Esophagus muscularis mucosa (tissue), 4 donors: ENCODE results near the gene RNF8. TPM values are rescaled to one million over a fixed set of nuclear protein-coding genes. Genes with fewer than 3 reads are reported as not detected.

Source experiments
- DNase-seq: peaks from one replicate; pipeline ENCODE4 v3.0.0-alpha.2; 2017; ENCODE audit errors: extremely low spot score
- H3K27ac ChIP-seq, 4 donors: fragments of 200-600 bp; sonication (generic); replicated peaks in 1 of 4; 1 replicate in 3 of 4; 2 replicates in 1 of 4; pipeline ENCODE4 v1.5.1; 2016 to 2019; ENCODE audit warnings: mild to moderate bottlenecking in 1 of 4
- H3K27me3 ChIP-seq, 4 donors: fragments of 200-600 bp; sonication (generic); one replicate each; pipeline versions ENCODE4 v1.5.1 to v1.6.0; 2016 to 2019
- H3K36me3 ChIP-seq, 4 donors: fragments of 200-600 bp; sonication (generic); one replicate each; pipeline ENCODE4 v1.5.1; 2016 to 2019
- H3K4me1 ChIP-seq, 4 donors: fragments of 200-600 bp; sonication (generic); one replicate each; pipeline ENCODE4 v1.5.1; 2016 to 2019
- H3K4me3 ChIP-seq, 4 donors: fragments of 200-600 bp; sonication (generic); 1 replicate in 2 of 4; 2 replicates in 2 of 4; pipeline ENCODE4 v1.5.1; 2016 to 2019; ENCODE audit warnings: mild to moderate bottlenecking in 4 of 4, moderate library complexity in 1 of 4
- H3K9me3 ChIP-seq, 4 donors: fragments of 200-600 bp; sonication (generic); 1 replicate in 3 of 4; 2 replicates in 1 of 4; pipeline ENCODE4 v1.5.1; 2016 to 2019
- EP300 ChIP-seq: sonication (generic); formaldehyde crosslinking; IDR thresholded peaks from one replicate; pipeline ENCODE4 v1.6.1; 2017; ENCODE audit warnings: antibody characterized with exemption
- POLR2A ChIP-seq: fragments of 450-650 bp; IDR thresholded peaks from one replicate; pipeline ENCODE4 v1.6.1; 2017; ENCODE audit warnings: antibody characterized with exemption, moderate library complexity, mild to moderate bottlenecking, low read depth
- POLR2AphosphoS5 ChIP-seq, 2 donors: sonication (generic); formaldehyde crosslinking; IDR thresholded peaks; one replicate each; pipeline ENCODE4 v1.6.1; 2017; ENCODE audit warnings: antibody characterized with exemption in 2 of 2
- WGBS: methylation state at CpG from one replicate; pipeline ENCODE4 v1.1.5; 2018; 5-methylcytosine and 5-hydroxymethylcytosine counted together
- intact Hi-C: fragments of 100-400 bp; cut with DNase I; formaldehyde crosslinking; loops from one replicate; pipeline ENCODE4 v1.15.1; 2023
- total RNA-seq, 4 donors: library from RNA; depleted of rRNA; stranded (reverse); fragments of >200 nt; gene quantifications; one replicate each; pipeline versions ENCODE4 v1.1.0 to v1.2.1, GENCODE V29; 2016
- TF ChIP-seq, protein P1 (sequence below), 3 experiments: fragments of 200-600 bp in 2 of 3; fragments of 450-650 bp in 1 of 3; sonication (generic) in 2 of 3; IDR thresholded peaks; one replicate each; pipeline ENCODE4 v1.5.1; 2017 to 2019; ENCODE audit warnings: antibody characterized with exemption in 3 of 3, mild to moderate bottlenecking in 2 of 3, moderate library complexity in 1 of 3

The RNF8 gene
- total RNA-seq, 4 donors from 2014 or later: 14.7 to 19.9 (median 18.3) TPM

DNA sequence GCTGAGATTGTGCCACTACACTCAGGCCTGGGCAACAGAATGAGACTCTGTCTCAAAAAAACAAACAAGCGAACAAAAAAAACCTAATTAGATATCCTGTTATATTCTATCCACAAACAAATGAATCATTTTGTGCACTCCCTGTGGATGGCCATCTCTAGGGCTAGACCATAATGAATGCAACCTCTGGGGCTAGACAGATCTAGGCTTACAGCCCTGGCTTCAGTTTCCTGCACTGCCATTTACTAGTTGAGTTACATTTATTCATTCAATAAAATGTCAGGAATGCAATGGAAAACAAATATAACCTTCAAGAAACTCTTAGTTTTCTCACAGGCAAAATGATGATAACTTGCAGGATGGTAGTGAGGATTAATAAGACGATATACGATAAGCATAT lies 6.6 kb upstream of the RNF8 start:
- Histone ChIP-seq H3K27ac (no peak overlapping the region), H3K4me3 (no peak overlapping the region), H3K4me1 (no peaks in the 10 kb centered on the region), H3K36me3 (no peaks in the 10 kb centered on the region), H3K27me3 (no peaks in the 10 kb centered on the region), H3K9me3 (no peaks in the 10 kb centered on the region)
- WGBS: 90% methylated on average over 3 of the region's 3 CpGs
- no peak for TF ChIP-seq POLR2A
- TF ChIP-seq, protein P1, sequence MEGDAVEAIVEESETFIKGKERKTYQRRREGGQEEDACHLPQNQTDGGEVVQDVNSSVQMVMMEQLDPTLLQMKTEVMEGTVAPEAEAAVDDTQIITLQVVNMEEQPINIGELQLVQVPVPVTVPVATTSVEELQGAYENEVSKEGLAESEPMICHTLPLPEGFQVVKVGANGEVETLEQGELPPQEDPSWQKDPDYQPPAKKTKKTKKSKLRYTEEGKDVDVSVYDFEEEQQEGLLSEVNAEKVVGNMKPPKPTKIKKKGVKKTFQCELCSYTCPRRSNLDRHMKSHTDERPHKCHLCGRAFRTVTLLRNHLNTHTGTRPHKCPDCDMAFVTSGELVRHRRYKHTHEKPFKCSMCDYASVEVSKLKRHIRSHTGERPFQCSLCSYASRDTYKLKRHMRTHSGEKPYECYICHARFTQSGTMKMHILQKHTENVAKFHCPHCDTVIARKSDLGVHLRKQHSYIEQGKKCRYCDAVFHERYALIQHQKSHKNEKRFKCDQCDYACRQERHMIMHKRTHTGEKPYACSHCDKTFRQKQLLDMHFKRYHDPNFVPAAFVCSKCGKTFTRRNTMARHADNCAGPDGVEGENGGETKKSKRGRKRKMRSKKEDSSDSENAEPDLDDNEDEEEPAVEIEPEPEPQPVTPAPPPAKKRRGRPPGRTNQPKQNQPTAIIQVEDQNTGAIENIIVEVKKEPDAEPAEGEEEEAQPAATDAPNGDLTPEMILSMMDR (IDR thresholded peaks at IDR 0.05): no peak
- no peak for TF ChIP-seq EP300
- TF ChIP-seq POLR2AphosphoS5 (IDR thresholded peaks at IDR 0.05): no peak
- intact Hi-C loops: no loop called here
- DNase-seq: no peak

DNA sequence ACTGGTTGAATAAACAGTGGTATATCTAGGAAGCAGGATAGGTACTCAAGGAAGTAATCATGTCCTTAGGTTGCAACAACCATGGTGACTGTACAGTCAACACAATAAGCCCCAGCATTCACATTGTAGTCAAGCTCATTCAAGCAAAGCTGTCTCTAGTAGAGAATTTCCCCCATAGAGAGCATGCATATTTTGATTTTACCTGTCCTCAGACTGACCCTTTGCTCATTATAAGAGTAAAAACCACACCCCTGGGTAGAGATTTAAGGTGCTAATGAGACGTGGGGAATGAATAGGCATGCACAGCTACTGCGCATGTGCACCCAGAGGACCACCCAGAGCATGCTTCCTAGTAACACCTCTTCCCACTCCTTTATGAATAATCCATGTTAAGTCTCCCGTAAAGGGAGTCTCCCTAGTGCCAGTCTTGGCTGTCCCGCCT lies 6.1 kb upstream of the RNF8 start:
- no peak overlapping the region for H3K4me3 ChIP-seq
- H3K27me3 ChIP-seq: no peaks in the 10 kb centered on the region
- no peaks in the 10 kb centered on the region for H3K9me3 ChIP-seq
- TF ChIP-seq POLR2A: no peak
- TF ChIP-seq, protein P1 (IDR thresholded peaks at IDR 0.05): no peak
- no peak for TF ChIP-seq POLR2AphosphoS5 (IDR thresholded peaks at IDR 0.05)
- no peak for TF ChIP-seq EP300
- no peak overlapping the region for H3K27ac ChIP-seq
- no peaks in the 10 kb centered on the region for H3K4me1 ChIP-seq
- H3K36me3 ChIP-seq: no peaks in the 10 kb centered on the region
- DNase-seq: no peak
- intact Hi-C loops: no loop called here
- WGBS: 88% methylated on average over 4 of the region's 4 CpGs

DNA sequence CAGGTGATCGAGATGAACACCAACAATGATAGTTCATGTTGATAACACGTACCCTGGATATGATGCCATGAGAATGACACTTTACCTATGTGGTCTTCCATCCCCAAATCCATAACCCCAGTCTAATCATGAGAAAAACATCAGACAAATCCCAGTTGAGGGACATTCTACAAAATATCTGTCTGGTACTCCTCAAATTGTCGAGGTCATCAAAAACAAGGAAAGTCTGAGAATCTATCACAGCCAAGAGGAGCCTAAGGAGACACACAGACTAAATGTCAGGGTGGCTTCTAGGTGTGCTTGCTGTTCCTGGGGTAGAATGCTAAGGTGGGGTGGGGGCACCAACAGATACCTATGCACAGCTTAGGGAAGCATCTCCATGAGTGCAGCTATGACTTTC lies 2.8 kb upstream of the RNF8 start:
- Histone ChIP-seq H3K27me3 (no peaks in the 10 kb centered on the region), H3K9me3 (no peaks in the 10 kb centered on the region), H3K36me3 (no peaks in the 10 kb centered on the region), H3K4me1 (peaks cover 12 to 20% (median 17%) of the 10 kb centered on the region in 4 donors), H3K27ac (no peak overlapping the region), H3K4me3 (no peak overlapping the region)
- intact Hi-C loops: no loop called here
- WGBS: 97% methylated on average over 3 of the region's 3 CpGs
- no peak for DNase-seq
- TF ChIP-seq EP300: no peak
- TF ChIP-seq, protein P1 (IDR thresholded peaks at IDR 0.05): no peak
- no peak for TF ChIP-seq POLR2A
- no peak for TF ChIP-seq POLR2AphosphoS5 (IDR thresholded peaks at IDR 0.05)

DNA sequence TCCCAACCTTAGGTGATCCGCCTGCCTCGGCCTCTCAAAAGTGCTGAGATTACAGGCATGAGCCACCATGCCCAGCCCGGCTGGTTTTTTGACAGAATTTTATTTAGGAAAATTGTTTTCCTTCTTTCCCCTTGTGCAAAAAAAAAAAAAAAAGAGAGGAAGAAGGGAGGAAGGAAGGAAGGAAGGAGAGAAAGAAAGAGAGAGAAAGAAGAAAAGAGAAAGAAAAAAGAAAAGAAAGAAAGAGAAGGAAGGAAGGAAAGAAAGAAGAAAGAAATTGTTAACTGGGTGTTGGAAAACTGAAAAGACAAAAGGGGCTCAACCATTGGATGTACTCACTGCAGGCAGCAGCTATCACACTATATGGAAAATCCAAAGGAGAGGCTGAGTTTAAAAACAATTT lies 1.4 kb upstream of the RNF8 start:
- TF ChIP-seq POLR2A (no peak), EP300 (no peak), POLR2AphosphoS5 (IDR thresholded peaks at IDR 0.05) (no peak)
- TF ChIP-seq, protein P1 (IDR thresholded peaks at IDR 0.05): no peak
- H3K4me1 ChIP-seq: peaks cover 12 to 26% (median 17%) of the 10 kb centered on the region in 4 donors
- no peak overlapping the region for H3K27ac ChIP-seq
- H3K36me3 ChIP-seq: no peaks in the 10 kb centered on the region
- DNase-seq: no peak
- WGBS: 94% methylated on average over 3 of the region's 3 CpGs
- intact Hi-C loops: no loop called here
- H3K27me3 ChIP-seq: no peaks in the 10 kb centered on the region
- no peak overlapping the region for H3K4me3 ChIP-seq
- no peaks in the 10 kb centered on the region for H3K9me3 ChIP-seq
